Epidermal melanocyte (primary cell): ENCODE data around the gene SSBP2.
"Not testable (repeated sequence)": the region's sequence is repeated elsewhere in the genome, so short reads cannot be mapped to it uniquely, and the experiment has no call there.

Experiments
- DNase-seq: peaks from one replicate; pipeline ENCODE4 v3.0.0; 2011; ENCODE audit warnings: low spot score; ENCODE audit not compliant: insufficient read length

SSBP2 gene

DNA sequence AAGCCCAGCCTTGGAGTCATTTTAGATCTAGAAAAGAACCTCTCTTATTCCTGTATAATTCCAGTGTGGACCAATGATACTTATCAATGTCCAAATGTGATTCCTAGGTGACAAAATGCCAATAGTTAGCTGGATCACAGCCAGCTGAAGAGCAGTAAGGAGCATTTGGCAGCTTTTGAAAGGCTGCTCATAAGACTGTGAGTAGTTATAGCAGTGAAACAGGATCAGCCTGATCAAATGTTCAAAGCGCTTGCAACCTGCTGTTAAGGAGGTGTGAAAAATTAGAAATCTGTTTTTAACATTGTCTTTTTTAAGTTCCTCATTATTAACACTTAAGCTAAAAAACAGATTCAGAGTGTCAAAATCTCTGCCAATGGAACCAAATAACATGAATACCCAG lies 85.1 kb downstream of the SSBP2 start:
- DNase-seq = no peak

DNA sequence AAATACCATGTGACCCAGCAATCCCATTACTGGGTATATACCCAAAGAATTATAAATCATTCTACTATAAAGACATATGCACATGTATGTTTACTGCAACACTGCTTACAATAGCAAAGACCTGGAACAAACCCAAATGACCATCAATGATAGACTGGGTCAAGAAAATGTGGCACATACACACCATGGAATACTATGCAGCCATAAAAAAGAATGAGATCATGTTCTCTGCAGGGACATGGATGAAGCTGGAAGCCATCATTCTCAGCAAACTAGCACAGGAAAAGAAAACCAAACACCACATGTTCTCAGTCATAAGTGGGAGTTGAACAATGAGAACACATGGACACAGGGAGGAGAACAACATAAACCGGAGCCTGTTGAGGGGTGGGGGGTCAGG lies 90.3 kb downstream of the SSBP2 start:
- DNase-seq = not testable (repeated sequence)

DNA sequence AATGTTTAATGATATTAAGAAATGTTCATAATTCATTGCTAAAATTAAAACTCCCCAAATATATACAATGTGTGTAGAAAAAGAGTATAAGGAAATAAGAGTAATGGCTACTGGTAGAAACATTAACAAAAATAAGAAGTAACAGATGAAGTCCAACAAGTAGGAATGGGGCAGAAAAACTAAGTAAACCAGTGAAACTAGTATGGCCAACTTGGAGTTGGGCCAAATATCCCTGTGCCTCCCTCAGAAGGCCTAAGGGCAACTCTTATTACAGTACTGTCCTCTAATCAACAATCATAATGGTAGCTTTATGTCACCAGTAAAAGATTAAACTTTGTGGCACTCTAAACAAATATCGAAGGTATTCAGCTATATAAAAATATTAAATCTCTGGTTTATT lies 93.5 kb downstream of the SSBP2 start:
- DNase-seq = no peak

DNA sequence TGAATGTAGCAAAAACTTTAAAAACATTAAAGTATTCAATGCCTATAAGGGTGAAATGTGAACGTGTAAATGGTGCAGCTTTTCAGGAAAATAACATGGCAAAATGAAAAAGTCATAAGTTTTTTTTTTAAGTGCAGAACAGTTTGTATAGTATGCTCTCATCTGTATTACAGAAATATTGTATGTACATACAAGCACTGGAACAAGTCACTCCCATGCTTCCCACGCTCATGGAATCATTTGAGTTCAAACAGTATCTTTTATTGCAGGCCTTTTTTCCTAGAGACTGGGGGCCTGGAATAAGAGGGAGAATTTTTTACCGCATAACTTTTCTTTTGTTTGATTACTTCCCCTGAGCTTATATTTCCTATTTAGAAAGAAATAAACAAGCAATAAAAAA lies 94.1 kb downstream of the SSBP2 start:
- DNase-seq = no peak

DNA sequence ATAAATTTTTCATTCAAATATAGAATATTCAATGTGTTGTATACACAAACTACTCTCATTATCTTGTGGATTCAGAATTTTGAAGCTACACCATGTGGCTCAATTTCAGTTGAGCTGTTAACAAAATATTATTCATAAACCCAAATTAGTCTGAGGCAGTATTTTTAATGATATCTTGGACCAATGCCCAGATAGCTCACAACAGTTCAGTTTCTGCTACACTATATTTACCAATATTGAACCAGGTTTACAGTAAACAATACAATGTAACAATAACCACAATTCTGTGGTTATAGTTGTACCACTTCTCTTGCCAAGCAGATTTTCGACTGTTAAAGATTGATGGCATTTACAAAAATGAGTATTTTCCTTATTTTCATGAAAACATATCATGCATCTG lies 99.9 kb downstream of the SSBP2 start:
- no peak for DNase-seq

DNA sequence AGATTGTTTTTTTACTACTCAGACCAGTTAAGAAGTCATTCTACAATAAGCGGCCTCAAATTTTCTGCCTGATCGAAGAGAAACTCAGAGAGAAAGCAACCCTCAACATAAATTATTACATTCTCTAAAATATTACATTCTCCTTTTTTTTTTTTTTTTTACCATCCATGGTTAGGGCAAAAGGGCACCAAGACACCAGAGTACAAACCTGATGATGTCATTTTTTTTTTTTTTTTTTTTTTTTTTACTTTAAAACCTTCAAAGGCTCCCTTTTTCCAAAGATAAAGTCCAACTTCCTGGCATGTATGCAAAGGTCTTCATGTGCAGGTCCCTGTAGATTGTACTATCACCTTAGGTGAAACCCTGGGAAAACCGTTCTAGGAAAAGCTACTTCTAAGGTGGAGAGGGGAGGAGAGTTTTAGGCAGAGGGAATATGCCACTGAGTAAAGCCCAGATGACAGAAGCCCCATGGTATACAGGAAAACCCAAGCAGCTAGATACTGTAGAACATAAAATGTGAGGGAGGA lies 104.4 kb downstream of the SSBP2 start:
- no peak for DNase-seq

DNA sequence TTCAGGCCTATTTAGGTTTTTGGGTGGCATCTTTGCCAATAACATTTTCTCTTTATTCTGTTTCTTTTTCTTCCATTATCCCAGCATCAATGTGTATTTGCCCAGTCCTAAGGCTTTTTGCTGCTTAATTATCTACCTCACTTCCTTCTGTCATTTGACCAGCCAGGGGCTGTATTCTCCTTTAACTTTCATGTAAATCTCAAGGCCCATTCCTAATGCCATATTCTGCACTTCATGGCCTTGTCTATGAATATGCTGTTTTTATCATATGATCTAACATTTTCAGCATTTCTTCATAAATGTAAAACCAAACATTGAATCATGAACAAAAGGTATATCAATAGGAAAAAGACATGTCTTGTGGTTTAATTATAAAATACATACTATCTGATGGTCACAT lies 108.7 kb downstream of the SSBP2 start:
- no peak for DNase-seq

DNA sequence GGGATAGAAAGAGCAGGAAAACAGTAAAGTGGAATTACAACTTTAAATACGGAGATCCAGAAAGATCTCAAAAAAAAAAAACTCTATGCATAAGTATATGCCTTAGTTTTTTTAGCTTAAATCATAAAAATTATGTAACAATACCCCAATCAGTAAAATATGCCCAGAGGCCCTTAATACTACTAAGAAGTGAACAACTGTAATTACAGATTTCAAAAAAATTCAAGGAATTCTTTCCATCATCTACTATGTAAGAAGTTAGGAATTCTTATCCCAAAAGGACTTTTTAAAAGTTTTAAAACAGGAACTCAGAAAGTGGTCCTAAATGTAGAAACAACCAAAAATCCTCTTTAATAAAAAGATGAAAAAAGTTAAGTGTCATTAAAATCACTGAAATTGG lies 111.3 kb downstream of the SSBP2 start:
- DNase-seq = no peak

DNA sequence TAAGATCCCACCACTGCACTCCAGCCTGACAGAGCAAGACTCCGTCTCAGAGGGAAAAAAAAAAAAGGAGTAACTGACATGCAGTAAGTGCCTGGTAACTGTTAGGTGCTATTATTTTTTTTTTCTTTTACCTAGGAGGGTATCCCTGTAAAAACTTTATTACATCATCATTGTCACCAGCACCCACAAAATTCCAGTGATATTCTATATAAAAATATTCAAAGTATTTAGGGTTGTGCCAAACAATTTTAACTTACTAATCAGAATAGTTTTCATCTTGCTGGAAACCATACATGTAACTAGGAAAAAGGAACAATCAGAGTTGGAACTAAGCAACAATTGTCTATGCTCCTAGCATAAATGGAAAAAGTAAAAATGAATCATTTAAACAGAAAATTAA lies 112.4 kb downstream of the SSBP2 start:
- no peak for DNase-seq

DNA sequence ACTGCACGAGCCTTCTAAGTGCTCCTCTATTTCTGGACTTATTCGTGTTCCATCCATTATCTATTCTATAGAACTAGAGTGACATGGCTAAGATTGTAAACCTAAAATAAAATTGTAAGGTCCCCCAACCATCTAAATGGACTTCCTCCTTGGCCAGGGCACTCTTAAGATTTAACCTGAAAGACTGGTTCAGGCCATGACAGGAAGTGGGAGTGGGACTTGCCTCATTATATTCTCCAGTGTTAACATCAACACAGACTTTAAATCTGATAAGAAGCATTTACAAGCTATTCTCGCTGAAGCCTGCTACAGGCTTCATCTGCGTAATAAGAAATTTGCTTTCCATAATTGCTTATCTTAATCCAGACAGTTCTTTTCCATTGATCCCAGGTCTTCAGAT lies 117.0 kb downstream of the SSBP2 start:
- DNase-seq = no peak

DNA sequence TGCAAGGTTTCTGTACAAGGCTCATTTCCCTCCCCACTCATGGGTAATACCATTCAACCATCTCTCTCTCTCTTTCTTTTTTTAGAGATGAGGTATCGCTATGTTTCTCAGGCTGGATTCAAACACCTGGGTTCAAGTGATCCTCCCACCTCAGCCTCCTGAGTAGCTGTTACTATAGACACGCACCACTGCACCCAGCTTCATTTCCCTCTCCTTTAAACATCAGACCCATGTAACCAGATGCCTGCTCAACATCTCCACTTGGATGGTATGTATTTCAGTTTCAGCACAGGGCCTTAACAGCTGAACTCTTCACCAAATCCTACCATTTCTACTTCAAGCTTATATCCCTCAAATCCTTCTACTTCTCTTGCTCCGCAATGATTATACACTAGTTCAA lies 117.4 kb downstream of the SSBP2 start:
- DNase-seq = no peak

DNA sequence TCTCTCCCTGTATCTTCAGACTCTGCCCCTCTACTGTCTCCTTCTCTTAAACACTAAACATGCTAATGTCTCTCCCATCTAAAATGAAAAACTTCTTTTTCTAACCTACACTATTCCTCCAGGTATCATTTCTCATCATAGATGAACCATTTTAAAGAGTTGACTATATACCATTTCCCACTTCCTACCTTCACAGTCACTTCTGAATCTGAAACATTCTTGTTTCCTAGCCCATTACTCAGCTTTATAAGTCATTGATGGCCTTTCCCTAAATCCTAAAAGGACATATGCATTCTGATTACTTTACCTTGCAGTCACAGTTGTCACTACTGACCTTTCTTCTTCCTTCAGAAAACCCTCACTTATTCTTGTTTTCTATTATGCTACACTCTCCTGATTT lies 118.2 kb downstream of the SSBP2 start:
- DNase-seq = no peak

DNA sequence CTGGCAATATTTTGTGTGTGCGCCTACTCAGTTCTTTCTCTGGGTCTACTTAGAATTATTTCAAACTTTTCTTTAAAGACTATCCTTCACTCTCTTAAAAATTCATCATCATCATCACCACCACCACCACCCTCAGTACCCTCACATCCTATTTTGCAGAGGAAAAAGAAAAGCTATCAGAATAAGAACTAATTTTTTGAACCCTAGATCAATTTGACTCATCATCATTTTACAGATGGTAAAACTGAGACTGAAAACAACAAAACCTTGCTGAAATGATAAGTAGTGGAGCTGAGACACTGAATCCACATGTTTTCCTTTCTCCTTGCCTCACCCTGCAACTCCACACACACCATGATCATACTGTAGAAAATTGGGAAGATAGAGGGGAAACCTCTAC lies 119.3 kb downstream of the SSBP2 start:
- no peak for DNase-seq

DNA sequence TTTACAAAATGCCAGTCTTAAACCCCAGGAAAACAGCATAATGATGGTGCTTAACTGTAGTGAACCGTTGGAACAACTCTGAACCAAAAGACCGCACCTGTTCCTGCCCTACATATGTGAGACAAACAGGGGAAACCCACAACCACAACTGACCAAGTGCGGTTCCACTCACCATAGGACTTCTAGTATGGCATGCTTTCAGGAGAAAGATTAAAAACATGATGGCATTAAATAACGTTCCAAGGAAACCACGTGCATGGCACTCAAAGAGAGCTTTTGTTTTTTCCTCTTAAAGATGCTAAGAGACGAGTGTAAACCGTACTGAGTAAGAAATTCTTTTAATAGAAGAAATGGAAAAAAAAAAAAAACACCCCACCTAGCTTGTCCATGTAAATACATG lies 119.8 kb downstream of the SSBP2 start:
- DNase-seq = no peak

DNA sequence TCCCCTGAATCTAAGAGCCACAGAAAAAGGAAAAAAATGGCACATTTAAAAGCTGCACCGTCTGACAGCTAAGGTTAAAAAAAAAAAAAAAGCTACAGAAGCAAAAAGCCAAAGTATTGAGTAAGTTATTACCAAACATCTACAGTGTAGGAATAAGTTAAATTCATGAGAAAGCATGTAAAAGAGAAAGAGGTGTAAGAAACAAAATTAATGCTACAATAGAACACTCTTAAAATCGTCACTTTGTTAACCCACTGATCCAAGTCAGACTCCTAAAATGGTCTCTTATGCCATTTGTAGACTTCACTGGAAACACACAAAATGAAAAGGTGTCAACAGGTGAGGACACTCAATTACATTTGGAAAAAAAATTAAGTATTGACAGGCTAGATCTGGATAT lies 120.2 kb downstream of the SSBP2 start:
- DNase-seq = no peak

DNA sequence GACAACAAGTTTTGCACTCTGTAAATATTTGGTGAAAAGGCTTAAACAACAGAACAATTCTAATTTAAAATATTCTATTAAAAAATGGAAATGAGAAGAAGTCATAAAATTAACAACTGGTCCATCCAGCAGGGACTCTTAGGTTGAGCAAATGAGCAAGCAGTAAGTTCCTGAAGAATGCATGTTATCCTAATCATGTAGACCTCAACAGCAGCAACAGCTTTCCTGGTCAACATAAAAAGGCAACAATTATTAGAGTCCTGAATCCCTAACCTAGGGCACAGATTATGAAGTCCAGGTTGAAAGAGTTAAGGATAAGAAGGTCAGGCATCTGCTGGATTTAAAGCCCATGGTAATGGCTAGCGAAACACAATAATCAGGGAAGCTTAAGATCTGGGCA lies 120.9 kb downstream of the SSBP2 start:
- DNase-seq = no peak

DNA sequence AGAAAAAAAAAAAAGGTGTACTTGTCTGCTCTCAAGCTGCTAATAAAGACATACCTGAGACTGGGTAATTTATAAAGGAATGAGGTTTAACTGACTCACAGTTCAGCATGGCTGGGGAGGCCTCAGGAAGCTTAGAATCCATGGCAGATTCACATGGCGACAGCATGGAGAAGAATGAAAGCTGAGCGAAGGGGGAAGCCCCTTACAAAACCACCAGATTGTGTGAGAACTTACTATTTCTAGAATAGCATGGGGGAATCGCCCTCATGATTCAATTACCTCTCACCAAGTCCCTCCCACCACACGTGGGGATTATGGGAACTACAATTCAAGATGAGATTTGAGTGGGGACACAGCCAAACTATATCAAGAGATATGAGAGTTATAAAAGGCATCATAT lies 122.8 kb downstream of the SSBP2 start:
- not testable (repeated sequence) for DNase-seq

DNA sequence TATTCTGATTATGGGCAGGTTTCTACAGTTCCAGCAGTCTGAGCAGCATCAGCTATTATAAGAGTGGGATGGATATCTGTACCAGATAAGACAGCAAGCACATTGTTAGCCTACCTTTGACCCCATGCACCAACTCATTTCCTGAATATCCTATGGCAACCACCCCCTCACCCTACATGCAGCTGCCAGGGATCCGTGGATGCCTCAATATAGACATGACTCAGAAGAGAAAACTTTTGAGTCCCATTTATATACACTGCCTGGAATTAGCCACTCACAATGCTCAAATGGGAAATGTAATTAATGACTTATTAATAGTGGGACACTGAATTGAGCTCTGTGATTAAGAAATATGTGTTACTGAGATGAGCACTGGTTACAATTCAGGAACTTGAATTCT lies 124.4 kb downstream of the SSBP2 start:
- no peak for DNase-seq

DNA sequence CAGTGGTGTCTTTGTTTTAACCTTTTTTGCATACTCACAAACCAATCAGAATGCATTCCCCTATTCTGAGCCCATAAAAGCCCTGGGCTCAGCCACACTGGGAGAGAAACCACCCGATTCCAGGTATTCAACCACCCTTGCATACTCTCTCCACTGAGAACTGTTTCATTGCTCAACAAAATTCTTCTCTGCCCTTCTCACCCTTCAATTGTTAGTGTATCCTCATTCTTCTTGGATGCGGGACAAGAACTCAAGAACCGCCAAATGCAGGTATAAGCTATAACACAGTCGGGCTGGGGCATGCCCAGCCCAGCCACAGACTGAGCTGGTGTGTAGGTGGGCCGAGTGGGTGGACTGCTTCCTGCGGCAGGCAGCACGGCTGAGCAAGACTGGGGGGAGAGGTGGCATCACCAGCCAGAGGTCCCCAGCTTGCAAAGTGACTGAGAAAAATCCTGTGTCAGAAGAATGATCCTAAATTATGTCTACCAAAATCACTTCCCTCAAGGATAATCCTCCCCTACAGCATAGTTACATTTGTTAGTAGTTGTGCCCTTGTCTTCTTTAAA lies 141.0 kb downstream of the SSBP2 start:
- DNase-seq = no peak

DNA sequence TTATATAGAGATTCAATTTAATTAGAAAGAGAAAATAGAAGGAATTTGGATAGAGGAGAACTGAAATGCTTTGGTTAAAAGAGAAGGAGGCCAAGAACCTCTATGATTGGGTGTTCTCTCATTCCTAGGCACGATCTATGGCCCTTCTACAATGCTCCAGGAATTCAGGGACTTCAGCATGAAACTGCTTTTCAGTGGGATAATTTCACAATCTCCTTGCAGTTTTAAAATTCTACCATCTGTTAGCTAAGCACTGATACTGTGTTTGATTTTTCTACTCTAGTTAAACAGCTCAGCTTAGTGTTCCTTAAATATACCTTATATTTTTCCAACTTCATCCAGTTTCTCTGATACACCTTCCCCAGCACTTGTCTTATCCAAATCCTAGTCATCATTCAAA lies 141.9 kb downstream of the SSBP2 start:
- no peak for DNase-seq

DNA sequence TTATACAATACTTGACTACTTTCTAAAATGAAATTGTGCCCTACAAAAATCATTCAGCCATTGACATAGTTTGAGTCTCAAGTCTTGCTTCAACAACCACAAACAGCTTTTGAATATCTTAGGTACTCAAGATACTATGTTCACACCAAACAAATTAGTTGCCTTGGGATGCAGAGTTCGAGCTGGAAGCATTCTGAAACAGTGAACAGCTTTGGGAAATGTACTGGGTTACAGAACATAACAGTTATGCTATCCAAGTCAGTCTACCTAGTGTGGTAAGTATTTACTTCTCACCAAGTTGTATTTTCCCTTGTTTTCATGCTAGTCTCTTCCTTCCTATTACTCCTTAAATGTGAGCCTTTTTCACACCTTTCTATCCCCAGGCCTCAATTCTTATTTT lies 143.2 kb downstream of the SSBP2 start:
- DNase-seq = peak; percentile 22

DNA sequence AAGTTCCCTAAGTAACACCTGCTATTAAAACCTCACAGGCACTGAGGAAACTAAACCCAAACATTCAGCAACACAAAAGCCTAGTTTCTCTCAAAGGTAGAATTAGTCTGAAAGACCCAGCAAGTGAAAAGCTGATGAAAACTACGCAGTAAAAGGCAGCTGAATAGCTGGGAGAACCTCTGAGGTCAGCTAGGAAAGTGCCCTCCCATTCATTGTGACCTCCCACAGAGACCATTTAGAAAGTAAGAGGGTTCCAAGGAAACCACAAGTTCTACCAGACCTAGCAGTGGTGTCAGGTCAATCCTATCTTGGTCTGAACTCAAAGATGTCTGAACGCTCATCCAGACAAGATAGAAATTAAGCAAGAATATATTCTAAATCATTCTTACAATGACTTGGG lies 144.7 kb downstream of the SSBP2 start:
- DNase-seq = no peak

DNA sequence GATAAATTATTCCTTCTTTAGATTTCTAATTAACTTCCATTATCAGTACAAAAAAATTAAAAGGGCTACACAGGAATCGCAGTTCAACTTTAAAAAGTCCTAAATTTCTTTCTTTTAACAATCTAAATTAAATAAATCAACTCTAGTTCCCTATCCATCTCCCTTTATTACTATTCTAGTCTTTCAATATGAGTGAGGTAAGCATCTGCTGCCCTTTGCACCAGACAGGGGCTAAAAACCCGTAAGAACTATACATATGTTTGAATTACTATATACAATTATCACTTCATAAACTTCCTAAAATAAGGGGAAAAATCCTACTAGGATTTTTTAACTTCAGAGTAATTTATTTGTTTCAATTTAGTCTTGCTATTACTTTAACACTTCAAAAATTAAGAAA lies 145.6 kb downstream of the SSBP2 start:
- DNase-seq = no peak

DNA sequence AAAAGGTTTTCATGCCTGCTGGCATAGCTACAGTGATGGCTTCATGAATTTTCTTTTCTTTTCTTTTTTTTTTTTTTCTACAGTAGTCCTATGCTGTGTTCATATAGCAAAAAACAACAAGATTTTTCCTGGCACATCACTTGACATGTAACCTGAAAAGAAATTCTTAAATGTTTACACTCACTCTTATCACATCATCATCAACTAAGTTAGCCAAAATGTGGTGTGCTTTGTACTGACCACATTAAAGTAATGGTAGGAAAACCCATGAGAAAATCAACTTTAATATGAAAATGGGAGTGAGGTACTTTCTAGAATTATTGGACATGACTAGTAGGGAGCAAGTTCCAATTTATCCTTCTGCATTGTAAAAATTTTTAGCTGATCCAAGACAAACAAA lies 146.7 kb downstream of the SSBP2 start:
- no peak for DNase-seq
